ENCODE results near the gene TAF1L.
"Not testable (repeated sequence)": the region's sequence is repeated elsewhere in the genome, so short reads cannot be mapped to it uniquely, and the experiment has no call there.

The TAF1L gene

GRCh38 chr9:32635362-32635761 lies at the start of gene TAF1L:
Gene TAF1L, minus strand, starts transcription at chr9:32635669. Its CDS starts 90 bp downstream, at chr9:32635579.
- DNase-seq, result no peak

GRCh38 chr9:32681751-32682150 lies 46.3 kb upstream of the TAF1L start:
- DNase-seq, result no peak

- DNase-seq, result no peak
Observed at GRCh38 chr9:32677931-32678330, 42.5 kb upstream of the TAF1L start.

GRCh38 chr9:32672469-32672868 lies 37.0 kb upstream of the TAF1L start:
- no peak for DNase-seq

- DNase-seq, result no peak
Observed at GRCh38 chr9:32671333-32671732, 35.9 kb upstream of the TAF1L start.

- no peak for DNase-seq
Observed at GRCh38 chr9:32665101-32665500, 29.6 kb upstream of the TAF1L start.

GRCh38 chr9:32663741-32664140 lies 28.3 kb upstream of the TAF1L start:
- no peak for DNase-seq

- no peak for DNase-seq
Observed at GRCh38 chr9:32647671-32648070, 12.2 kb upstream of the TAF1L start.

GRCh38 chr9:32644698-32645097 lies 9.2 kb upstream of the TAF1L start:
- no peak for DNase-seq

- not testable (repeated sequence) for DNase-seq
Observed at GRCh38 chr9:32633151-32633550, 2.3 kb downstream of the TAF1L start.

- no peak for DNase-seq
Observed at GRCh38 chr9:32631991-32632390, 3.5 kb downstream of the TAF1L start.

GRCh38 chr9:32627394-32627954 lies 8.0 kb downstream of the TAF1L start:
- DNase-seq, result no peak

- no peak for DNase-seq
Observed at GRCh38 chr9:32625320-32625719, 10.1 kb downstream of the TAF1L start.

- DNase-seq, result no peak
Observed at GRCh38 chr9:32622948-32623347, 12.5 kb downstream of the TAF1L start.

GRCh38 chr9:32618261-32618660 lies 17.2 kb downstream of the TAF1L start:
- no peak for DNase-seq

GRCh38 chr9:32606811-32607210 lies 28.7 kb downstream of the TAF1L start:
- DNase-seq, result no peak

- no peak for DNase-seq
Observed at GRCh38 chr9:32603914-32604852, 31.3 kb downstream of the TAF1L start.

GRCh38 chr9:32599021-32599420 lies 36.4 kb downstream of the TAF1L start:
- DNase-seq, result not testable (repeated sequence)

GRCh38 chr9:32596936-32597335 lies 38.5 kb downstream of the TAF1L start:
- no peak for DNase-seq

- no peak for DNase-seq
Observed at GRCh38 chr9:32596096-32596865, 39.2 kb downstream of the TAF1L start.

- no peak for DNase-seq
Observed at GRCh38 chr9:32590898-32591297, 44.6 kb downstream of the TAF1L start.

GRCh38 chr9:32590476-32590875 lies 45.0 kb downstream of the TAF1L start:
- DNase-seq, result no peak

GRCh38 chr9:32589083-32589723 lies 46.3 kb downstream of the TAF1L start:
- no peak for DNase-seq

Data from CD4-positive, alpha-beta T cell treated with Interleukin-15 for 1 hour (primary cell).